OCI-LY3 (cell line): ENCODE results near the gene TUBGCP6.

Source experiments
- H2AFZ ChIP-seq: fragments of 200-600, 300-600 bp; shearing (Covaris generic); 2 replicates; pipeline ENCODE4 v1.6.0; 2014; ENCODE audit warnings: antibody characterized with exemption, low read depth, low read length
- H3K27ac ChIP-seq: fragments of 200-600, 300-600 bp; sonication (generic); 2 replicates; pipeline ENCODE4 v1.5.1; 2014; ENCODE audit warnings: mild to moderate bottlenecking, low read length, moderate library complexity, mixed read lengths
- H3K27me3 ChIP-seq: fragments of 200-600, 300-600 bp; sonication (generic); 2 replicates; pipeline ENCODE4 v1.6.1; 2014; ENCODE audit warnings: low read depth, low read length, mixed read lengths
- H3K36me3 ChIP-seq: fragments of 200-600, 300-600 bp; sonication (generic); replicated peaks from 2 replicates; pipeline ENCODE3; 2014; ENCODE audit warnings: low read depth, low read length, mixed read lengths
- H3K4me1 ChIP-seq: fragments of 300-600, 200-600 bp; sonication (generic); 2 replicates; pipeline ENCODE4 v1.6.1; 2014; ENCODE audit warnings: low read length, mixed read lengths
- H3K4me2 ChIP-seq: fragments of 200-600, 300-600 bp; sonication (generic); 2 replicates; pipeline ENCODE4 v1.6.1; 2014; ENCODE audit warnings: low read length, mixed read lengths
- H3K4me3 ChIP-seq: fragments of 300-600, 200-600 bp; sonication (generic); 2 replicates; pipeline ENCODE4 v1.5.1; 2014; ENCODE audit warnings: antibody characterized with exemption, mild to moderate bottlenecking, low read length, moderate library complexity
- H3K79me2 ChIP-seq: fragments of 300-600, 200-600 bp; shearing (Covaris generic); 2 replicates; pipeline ENCODE4 v1.6.1; 2014; ENCODE audit warnings: mild to moderate bottlenecking, low read length, mixed read lengths
- H3K9ac ChIP-seq: fragments of 300-600, 200-600 bp; shearing (Covaris generic); 2 replicates; pipeline ENCODE4 v1.6.0; 2014; ENCODE audit warnings: mild to moderate bottlenecking, low read length, moderate library complexity
- H3K9me3 ChIP-seq: fragments of 200-600, 300-600 bp; shearing (Covaris generic); 2 replicates; pipeline ENCODE4 v1.6.1; 2014; ENCODE audit warnings: low read length, mixed read lengths; ENCODE audit not compliant: insufficient read depth
- H4K20me1 ChIP-seq: fragments of 200-600, 300-600 bp; sonication (generic); 2 replicates; pipeline ENCODE4 v1.6.1; 2016; ENCODE audit warnings: low read length, mixed read lengths; ENCODE audit not compliant: insufficient read depth
- CTCF ChIP-seq: fragments of 200-600, 300-600 bp; sonication (generic); IDR thresholded peaks from 2 replicates; pipeline ENCODE4 v1.5.1; 2014; ENCODE audit warnings: antibody characterized with exemption, low read length, low read depth
- EZH2phosphoT487 ChIP-seq: fragments of 200-600 bp; shearing (Covaris generic); IDR thresholded peaks from 2 replicates; pipeline ENCODE4 v1.6.1; 2018; ENCODE audit warnings: antibody characterized with exemption, mixed run types, low read depth

TUBGCP6 gene

DNA sequence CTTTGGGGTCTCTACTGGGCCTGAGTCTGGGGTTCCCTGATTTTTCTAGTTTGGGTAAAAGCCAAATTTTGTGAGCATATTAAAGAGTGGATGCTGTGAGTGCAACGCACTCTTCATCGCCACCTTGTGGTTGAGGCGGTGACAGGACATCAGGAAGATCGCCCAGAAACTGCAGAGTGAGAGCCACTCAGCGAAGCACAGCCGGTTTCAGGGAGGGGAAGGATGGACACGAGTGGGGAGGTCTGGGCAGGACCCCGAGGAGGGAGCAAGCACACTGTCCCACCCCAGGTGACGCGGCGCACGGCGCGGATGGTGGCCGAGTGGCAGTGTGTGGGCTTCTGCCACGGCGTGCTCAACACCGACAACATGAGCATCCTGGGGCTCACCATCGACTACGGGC, 34.9 kb downstream of the TUBGCP6 start:
- Histone ChIP-seq H3K27me3 (no peaks in the 10 kb centered on the region), H3K79me2 (peaks cover 1% of the 10 kb centered on the region; the same call in 1 of the 2 replicates), H3K4me2 (no peak overlapping the region), H3K4me1 (no peaks in the 10 kb centered on the region), H3K4me3 (no peak overlapping the region), H3K27ac (no peak overlapping the region), H3K9ac (no peak overlapping the region), H3K9me3 (no peaks in the 10 kb centered on the region), H3K36me3 (peaks cover 6% of the 10 kb centered on the region), H2AFZ (no peak overlapping the region), H4K20me1 (no peaks in the 10 kb centered on the region)
- TF ChIP-seq CTCF (peak; percentile 70), EZH2phosphoT487 (no peak)

GRCh38 chr22:50208939-50209892, 35.6 kb downstream of the TUBGCP6 start:
- Histone ChIP-seq H3K27ac (no peak overlapping the region), H3K27me3 (no peaks in the 10 kb centered on the region), H3K4me1 (no peaks in the 10 kb centered on the region), H2AFZ (no peak overlapping the region), H3K9me3 (no peaks in the 10 kb centered on the region), H3K9ac (no peak overlapping the region), H3K36me3 (peaks cover 6% of the 10 kb centered on the region), H4K20me1 (no peaks in the 10 kb centered on the region), H3K4me2 (no peak overlapping the region), H3K4me3 (no peak overlapping the region), H3K79me2 (no peaks in the 10 kb centered on the region; the same call in 1 of the 2 replicates)
- TF ChIP-seq CTCF (no peak), EZH2phosphoT487 (no peak)

DNA sequence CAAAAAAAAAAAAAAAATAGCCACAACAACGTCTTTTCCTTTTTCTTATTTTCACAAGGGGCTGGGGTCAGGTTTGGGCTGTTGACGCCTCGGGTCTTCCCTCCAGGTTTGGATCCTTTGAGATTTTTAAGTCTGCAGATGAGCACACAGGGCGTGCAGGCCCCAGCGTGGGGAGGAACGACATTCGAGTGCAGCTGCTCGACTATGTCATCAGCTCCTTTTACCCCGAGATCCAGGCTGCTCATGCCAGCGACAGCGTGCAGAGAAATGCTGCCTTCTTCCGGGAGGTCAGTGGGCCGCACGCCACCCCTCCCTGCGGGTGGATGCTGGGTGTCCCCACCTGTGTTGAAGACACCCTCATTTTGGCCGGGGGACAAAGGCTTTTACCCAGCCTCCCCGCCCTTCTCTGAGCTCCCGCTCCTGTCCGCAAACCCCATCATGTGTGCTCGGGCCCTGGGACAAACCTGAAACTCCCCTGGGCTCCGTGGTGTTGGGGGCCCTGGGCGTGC, 36.3 kb downstream of the TUBGCP6 start:
- H3K4me3 ChIP-seq, result no peak overlapping the region
- H2AFZ ChIP-seq, result no peak overlapping the region
- H3K79me2 ChIP-seq, result peaks cover 1% of the 10 kb centered on the region; the same call in 1 of the 2 replicates
- no peaks in the 10 kb centered on the region for H4K20me1 ChIP-seq
- H3K9me3 ChIP-seq, result no peaks in the 10 kb centered on the region
- 0 out of 2 replicates have a peak, but pooled peaks cover 5% of the 10 kb centered on the region for H3K4me1 ChIP-seq
- TF ChIP-seq EZH2phosphoT487 (no peak), CTCF (no peak)
- H3K9ac ChIP-seq, result no peak overlapping the region
- H3K27ac ChIP-seq, result no peak overlapping the region
- H3K36me3 ChIP-seq, result peaks cover 6% of the 10 kb centered on the region
- no peaks in the 10 kb centered on the region for H3K27me3 ChIP-seq
- H3K4me2 ChIP-seq, result no peak overlapping the region

DNA sequence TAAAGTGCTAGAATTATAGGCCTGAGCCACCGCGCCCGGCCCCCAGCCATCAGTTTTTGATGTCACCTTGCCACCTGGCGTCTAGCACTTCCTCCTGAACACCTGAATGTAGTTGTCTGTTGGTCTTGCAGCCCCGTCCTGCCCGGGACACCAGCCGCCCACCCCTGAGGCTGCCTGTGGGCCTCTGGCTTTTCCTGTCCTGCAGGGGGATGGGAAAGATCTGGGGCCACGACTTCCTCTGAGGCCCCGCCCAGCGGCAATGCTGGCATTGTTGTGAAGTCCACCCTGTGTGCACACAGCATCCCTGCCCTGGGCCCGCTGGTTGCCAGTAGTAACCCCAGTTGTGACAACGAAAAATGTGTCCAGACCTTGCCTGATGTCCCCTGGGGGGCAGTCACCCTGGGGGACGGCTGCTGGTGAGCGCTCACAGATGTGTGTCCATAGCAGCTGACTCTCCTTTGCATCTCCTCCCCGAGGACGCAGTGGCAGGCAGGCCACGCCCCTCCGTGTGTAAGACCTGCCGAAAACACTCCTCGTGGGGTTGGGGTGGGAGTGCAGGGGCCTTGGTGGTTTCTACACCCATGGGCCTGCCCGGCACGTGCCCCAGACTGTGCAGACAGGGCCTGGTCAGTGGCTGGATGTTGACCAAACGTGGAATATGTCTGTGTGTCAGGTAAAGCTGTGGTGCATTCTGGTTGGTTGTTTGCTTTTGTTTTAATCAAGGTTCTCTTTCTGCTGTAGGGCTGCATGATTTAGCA, 37.3 kb downstream of the TUBGCP6 start:
- Histone ChIP-seq H3K4me3 (no peak overlapping the region), H3K27ac (no peak overlapping the region), H3K9me3 (no peaks in the 10 kb centered on the region), H4K20me1 (0 out of 2 replicates have a peak, but pooled peaks cover 1% of the 10 kb centered on the region), H2AFZ (no peak overlapping the region), H3K36me3 (peaks cover 10% of the 10 kb centered on the region), H3K4me1 (0 out of 2 replicates have a peak, but pooled peaks cover 7% of the 10 kb centered on the region), H3K4me2 (no peak overlapping the region), H3K9ac (no peak overlapping the region), H3K79me2 (peaks cover 9% of the 10 kb centered on the region), H3K27me3 (no peaks in the 10 kb centered on the region)
- TF ChIP-seq CTCF, result no peak
- no peak for TF ChIP-seq EZH2phosphoT487
